OCI-LY3 (cell line): ENCODE results near the gene LSM14A.

Experiments used
- EZH2phosphoT487 ChIP-seq: fragments of 200-600 bp; shearing (Covaris generic); IDR thresholded peaks from 2 replicates; pipeline ENCODE4 v1.6.1; 2018; ENCODE audit warnings: antibody characterized with exemption, mixed run types, low read depth
- TF ChIP-seq, protein P1 (sequence below): fragments of 200-600, 300-600 bp; sonication (generic); IDR thresholded peaks from 2 replicates; pipeline ENCODE4 v1.5.1; 2014; ENCODE audit warnings: antibody characterized with exemption, low read length, low read depth

DNA sequence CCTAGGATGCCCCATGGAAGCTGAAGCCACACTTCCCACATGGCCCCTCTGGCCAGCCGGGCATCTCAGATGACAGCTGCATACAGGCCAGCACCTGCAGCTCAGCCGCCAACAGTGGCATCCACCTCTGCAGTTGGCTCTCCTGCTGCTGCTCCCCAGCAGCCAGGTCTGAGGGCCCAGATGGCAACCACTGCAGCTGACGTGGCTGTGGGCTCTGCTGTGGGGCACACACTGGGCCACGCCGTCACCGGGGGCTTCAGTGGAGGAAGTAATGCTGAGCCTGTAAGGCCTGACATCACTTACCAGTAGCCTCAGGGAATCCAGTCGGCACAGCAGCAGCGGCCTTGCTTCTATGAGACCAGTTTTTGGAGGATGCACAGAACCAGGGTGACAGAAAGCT is 45.3 kb upstream of the LSM14A start:
- TF ChIP-seq, protein P1, sequence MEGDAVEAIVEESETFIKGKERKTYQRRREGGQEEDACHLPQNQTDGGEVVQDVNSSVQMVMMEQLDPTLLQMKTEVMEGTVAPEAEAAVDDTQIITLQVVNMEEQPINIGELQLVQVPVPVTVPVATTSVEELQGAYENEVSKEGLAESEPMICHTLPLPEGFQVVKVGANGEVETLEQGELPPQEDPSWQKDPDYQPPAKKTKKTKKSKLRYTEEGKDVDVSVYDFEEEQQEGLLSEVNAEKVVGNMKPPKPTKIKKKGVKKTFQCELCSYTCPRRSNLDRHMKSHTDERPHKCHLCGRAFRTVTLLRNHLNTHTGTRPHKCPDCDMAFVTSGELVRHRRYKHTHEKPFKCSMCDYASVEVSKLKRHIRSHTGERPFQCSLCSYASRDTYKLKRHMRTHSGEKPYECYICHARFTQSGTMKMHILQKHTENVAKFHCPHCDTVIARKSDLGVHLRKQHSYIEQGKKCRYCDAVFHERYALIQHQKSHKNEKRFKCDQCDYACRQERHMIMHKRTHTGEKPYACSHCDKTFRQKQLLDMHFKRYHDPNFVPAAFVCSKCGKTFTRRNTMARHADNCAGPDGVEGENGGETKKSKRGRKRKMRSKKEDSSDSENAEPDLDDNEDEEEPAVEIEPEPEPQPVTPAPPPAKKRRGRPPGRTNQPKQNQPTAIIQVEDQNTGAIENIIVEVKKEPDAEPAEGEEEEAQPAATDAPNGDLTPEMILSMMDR, result no peak
- no peak for TF ChIP-seq EZH2phosphoT487
